Erythroblast (primary cell): ENCODE results near the gene SPEM1.
A peak's percentile ranks its signal among the peaks of the same experiment; 100 is the strongest.

Source experiments
- DNase-seq, 2 experiments: peaks; one replicate each; lab custom pipeline; 2025; lab: John Stamatoyannopoulos, UW
- GATA1 ChIP-seq: IDR thresholded peaks from 2 replicates; pipeline ENCODE4 v1.6.1; 2011; ENCODE audit warnings: low read depth, mild to moderate bottlenecking, control low read depth, low read length, moderate library complexity
- POLR2A ChIP-seq: IDR thresholded peaks from 2 replicates; pipeline ENCODE4 v1.6.1; 2011; ENCODE audit warnings: mild to moderate bottlenecking, low read length

Gene SPEM1

DNA sequence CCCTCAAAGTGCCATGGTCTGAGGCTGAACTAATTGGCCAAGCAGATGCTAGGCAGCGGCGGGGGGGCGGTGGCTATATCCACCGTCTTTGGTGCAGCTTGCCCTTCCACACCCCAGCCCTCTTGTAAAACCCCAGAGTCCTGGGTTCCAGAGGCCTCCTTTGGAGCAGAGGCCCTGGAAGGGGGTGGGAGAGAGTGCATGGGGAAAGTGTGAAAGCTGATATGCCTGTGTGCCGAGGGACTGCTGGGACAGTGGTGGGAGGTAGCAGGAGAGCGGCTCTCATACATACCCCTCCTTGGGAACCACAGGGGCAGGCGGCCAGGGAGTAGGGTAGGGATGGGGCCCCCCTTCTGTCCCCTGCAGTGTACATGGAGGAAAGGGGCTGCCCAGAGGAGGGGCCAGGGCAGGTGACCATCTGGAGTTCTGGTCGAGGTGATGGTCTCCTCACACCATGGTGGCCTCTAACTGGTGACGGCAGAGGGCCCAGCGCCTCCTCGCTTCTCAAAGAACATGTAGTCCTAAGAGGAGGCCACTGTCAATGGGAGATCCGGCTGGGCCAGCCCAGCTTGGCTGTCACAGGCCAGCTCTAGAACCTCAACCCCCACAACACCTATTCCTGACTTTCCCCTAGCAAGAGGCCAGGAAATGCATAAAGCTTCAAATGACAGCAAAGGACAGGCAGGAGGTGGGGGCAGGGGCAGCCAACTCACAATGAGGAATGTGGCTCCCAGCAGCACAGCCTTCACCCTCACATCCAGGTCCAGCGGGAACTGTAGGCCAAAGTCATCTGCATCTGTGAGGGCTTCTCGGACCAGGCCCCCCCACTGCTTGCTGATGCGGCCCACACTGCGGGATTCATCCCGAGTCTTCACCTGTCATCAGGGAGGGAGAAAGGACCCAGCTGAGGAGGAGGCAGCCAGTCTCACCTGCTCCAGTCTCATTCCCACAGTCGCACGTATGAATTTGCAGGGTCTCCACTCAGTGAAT is 29.9 kb upstream of the SPEM1 start:
- DNase-seq, result no peak
- TF ChIP-seq GATA1 (no peak), POLR2A (no peak)

DNA sequence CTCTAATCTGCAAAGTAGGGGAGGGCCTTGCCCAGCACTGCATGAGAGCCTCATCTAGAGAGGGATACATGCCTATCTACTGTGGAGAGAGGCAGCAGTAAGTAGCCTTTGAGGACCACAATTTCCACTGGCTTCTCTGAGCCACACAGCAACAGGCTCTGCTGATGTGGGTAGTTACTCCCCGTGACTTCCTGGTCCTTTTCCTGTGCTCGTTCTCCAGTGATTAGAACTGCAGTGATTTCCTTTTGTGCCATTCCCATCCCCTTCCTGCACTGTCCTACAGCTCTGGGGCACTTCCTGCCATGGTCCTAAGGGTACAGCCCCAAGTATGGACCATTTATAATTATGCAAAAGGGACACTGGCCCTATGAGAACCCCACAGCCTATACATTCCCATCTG is 28.8 kb upstream of the SPEM1 start:
- no peak for DNase-seq
- no peak for TF ChIP-seq POLR2A
- no peak for TF ChIP-seq GATA1

DNA sequence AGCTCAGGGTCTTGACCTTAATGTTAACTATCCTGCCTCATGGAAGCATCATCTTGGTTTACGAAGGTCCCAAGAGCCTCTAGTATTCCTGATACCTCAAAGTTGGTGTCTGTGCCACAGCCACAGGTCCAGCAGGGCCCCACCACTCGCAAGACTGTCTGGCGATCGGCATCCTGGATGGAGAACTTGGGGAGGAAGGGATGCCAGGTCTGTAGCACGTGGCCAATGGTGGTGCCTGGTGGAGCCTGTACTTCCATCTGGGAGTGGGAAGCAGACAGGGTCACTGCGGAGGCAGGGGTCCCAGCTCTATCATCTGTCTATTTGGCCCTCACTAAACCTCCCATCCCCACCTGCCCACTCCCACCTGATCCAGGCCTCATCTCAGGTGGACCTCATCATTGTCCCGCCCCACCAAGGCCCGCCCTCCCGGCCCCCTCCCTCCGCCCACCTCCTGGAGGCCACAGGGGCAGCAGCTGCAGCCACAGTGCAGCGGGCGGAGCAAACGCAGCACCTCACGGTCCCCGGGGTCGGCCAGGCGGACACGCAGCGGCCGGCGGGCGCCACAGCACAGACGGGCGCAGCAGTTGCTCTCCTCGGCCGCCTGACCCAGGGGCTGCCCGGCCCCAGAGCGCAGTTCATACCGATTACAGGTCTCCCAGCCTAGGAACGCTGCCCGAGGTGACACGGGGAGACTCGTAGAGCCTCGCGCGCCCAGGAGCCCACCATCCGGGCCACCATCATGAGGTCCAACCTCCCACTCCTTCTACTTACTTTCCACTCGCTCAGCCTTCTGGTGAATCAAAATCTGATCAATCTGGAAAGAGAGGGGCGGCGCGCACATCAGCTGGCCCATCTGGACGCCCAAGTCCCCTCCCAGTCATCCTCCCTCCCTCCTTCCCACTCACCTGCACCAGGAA is 27.2 kb upstream of the SPEM1 start:
- TF ChIP-seq GATA1 (no peak), POLR2A (no peak)
- no peak for DNase-seq

DNA sequence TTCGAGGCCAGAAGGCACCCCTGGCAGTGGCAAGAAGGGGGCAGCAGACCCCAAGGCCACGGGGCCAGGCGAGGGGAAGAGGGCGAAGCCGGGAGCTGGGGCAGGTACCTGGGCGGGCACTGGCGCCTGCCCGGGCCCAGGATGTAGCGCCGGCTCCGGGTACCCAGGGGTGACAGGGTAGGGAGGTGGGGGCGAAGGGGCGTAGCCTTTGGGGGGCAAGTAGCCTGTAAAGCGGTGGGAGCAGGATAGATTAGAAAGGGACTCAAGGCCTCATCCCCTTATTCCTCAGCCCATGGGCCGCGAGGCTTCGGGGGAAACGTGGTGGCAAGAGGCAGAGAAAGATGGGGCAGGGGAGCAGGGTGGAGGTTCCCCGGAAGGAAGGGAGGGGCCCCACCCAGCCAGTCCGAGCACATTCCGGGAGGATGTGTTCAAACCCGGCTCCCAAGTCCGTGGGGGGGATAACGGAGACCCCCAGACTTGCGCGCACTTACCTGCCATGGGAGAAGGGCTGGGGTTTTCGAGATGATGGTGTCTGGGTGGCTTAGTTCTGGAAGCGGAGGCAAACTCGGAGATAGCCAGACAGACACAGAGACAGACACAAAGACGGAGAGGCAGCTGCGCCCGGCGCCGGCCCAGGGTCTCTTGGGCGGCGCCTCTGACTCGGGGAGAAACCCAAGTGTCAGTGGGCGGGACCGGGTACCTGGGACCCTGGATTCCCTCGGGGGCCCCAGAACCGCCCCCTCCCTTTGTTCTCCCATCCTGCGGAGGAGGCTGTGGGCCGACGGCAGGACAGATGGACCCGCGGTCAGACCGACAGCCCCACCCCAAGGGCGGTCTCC is 26.3 kb upstream of the SPEM1 start:
- peak in 1 of 2 experiments; percentile 64 for DNase-seq
- TF ChIP-seq GATA1 (no peak), POLR2A (no peak)

DNA sequence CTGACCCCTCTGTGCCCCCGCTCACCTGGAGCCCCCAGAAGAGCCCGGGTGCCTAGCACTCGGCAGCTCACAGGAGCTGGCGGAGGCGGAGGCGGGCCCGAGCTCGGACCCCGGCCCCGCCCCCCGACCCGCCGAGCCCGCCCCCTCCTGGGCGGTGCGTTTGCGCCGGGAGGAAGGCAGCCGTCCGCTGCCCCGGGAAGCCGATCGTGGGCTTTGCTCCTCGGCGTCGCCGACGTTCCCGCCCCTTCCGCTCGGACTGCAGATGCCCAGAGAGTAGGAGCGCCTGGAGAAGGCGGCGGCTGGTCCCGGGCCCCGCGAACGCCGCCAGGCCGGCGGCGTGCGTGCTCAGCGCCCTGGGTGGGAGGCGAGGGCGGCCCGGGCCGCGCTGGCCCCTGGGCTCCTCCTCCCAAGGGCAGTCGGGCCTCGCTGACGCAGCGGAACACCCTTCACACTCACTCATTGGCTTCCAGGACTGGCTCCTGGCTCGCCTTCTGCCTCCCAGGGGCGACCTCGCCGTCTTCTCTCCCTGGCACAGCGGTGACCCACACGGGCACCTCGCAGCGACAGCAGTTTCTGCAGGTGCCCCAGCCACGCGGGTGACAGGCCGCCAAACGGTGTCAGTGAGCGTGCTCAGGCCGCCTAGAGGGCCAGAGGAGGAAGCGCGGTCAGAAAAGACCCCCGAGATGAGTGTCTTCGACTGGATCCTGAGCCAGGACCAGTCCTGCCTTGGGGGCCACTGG is 25.5 kb upstream of the SPEM1 start, which contains the start of gene PLSCR3:
Gene PLSCR3, minus strand, starts transcription at position 74 of the 740 bp plus-strand sequence. CDS start 415 bp downstream, outside the sequence.
- DNase-seq, result peak; percentile 83 to 90
- peak; percentile 88 for TF ChIP-seq POLR2A
- TF ChIP-seq GATA1, result no peak

DNA sequence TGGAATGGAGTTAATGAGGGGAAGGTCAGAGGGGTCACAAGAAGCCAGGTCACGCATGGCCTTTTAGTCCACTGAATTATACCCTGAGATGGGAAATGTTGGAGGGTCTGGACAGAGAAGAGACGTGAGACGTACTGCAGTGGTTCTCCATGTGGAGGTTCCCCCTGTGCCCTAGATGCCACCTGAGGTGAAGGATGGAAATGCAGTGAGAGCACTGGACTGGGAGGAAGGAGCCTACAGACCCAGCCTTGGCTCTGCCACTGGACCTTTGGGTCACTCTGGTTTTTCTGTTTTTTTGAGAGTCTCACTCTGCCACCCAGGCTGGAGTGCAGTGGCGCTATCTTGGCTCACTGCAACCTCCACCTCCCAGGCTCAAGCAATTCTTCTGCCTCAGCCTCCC is 24.0 kb upstream of the SPEM1 start:
- TF ChIP-seq GATA1 (no peak), POLR2A (no peak)
- DNase-seq, result no peak

DNA sequence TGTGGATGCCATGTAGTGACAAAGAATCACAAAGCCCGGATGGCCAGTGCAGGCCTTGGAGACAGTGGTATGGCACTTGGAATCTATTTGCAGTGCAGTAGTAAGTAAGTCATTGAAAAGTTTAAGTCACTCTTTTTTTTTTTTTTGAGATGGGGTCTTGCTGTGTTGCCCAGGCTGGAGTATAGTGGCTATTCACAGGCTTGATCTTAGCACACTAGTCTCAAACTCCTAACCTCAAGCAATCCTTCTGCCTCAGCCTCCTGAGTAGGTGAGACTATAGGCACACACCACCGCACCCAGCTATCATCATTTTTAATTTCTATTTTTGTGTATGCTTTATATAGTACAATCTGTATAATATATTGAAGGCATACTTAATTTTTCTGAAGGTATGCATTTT is 21.5 kb upstream of the SPEM1 start:
- no peak for DNase-seq
- TF ChIP-seq POLR2A (no peak), GATA1 (no peak)

DNA sequence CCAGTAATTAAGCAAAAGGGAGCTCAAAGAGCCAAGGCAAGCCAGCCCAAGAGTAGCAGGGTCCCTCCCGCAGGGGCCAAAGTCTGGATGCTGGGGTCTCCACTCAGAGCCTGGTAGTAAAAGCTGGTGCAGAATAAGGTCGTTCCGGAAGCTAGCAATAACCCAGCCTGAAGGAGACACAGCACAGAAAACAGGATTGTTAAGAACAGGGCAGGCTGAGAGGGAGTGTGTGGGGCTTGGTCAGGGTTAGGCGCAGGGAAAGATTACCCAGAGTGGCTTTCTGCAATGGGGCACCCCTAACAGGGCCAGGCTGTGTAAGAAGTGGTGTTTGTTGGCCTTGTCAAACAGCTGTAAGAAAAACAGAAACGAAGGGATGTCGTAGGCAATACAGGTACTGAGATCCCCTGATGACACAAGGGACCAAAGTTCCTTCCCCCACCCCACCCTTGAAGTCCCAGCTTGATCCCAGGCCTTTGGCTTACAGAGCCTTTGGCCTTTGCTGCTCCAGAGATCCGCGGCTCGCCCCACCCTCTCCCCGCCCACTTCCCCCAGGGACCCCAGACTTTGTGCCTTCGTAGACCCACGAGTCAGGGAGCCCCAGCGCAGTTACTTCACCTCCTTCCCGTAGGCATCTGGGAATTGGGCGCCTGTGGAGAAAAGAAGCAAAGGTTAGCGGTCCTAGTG is 16.9 kb upstream of the SPEM1 start:
- no peak for TF ChIP-seq POLR2A
- TF ChIP-seq GATA1, result no peak
- DNase-seq, result peak; percentile 54 to 73

DNA sequence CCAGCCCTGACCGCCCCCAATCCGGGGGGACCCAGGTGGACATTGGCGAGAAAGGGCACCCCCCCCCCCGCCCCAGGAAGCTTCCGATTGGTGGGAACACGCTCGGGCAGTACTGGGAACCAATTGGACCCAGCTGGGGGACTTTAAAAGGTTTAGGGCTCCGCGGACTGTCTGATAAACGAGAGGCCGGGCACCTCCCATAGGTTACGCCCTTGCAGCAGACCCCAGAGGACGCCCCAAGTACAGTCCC is 16.5 kb upstream of the SPEM1 start:
- no peak for DNase-seq

DNA sequence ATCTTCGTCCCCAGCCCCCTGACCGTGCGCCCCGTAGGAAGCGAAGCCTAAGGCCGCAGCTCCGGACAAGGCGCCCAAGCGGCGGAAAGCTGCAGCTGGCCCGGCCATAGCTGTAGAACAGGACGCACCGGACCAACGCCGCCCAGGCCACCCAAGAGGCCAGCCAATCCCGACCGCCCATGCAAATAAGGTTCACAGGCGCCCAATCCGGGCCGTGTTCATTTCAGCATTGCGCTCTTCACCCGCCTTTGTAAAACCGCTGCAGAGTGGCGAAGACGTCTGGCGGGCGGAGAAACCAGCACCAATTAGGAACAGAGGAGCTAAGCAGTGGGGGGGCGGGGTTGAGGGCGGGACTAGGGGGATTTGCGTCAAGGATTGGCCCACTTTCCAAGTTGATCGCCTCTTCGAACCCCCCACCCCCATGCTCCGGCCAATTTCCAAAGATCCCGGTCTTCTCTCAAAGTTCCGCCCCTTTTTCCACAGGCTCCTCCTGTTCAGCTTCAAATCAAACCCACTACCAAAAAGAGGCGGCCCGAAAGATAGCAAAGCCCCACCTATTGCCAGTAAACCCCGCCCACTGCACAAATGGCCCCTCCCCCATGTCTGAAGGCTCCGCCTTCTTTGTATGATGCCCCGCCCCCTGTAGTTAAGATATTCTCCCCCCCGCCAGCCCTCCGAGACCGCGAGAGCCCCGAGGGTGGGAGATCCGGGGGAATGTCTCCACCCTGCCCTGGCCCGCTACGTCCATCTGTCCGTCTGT is 16.0 kb upstream of the SPEM1 start, which contains the start of gene TMEM256:
Gene TMEM256, minus strand, starts transcription at position 121 of the 760 bp plus-strand sequence. Its CDS starts 13 bp downstream, at position 108.
- TF ChIP-seq GATA1 (no peak), POLR2A (peak; percentile 83)
- peak; percentile 99 for DNase-seq

More for the DNA sequence above, 16.5 kb upstream of the SPEM1 start:
- TF ChIP-seq POLR2A (no peak), GATA1 (no peak)

DNA sequence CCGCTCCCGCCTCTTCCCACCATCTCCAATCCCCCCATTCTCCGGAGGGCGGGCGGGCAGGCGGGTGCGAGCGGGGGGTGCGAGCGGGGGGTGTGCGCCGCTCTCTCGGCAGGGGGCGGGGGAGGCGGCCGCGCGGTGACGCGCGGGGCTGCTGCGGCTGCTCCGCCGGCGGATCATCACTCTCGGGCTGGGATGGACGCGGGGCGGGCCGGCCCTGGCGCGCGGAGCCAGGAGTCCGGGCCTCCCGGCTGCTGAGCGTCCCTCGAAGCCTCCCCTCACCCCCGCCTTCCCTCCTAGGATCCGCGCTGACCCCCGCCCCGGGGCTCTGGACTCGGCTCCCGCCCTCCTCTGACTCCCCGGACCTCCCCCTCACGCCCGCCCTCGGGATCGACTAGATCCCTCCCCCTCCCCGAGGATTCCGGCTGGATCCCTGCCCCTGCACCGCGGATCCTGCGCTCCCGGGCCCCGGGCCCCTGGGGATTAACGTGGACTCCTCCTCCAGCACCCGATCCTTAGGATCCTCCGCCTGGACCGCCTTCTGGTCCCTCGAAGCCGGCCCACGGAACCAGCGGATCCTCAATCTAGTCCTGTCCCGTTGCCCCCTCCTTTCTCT is 15.3 kb upstream of the SPEM1 start:
- DNase-seq, result peak in 1 of 2 experiments; percentile 92
- no peak for TF ChIP-seq GATA1
- TF ChIP-seq POLR2A, result no peak
